NCI-H748 (cell line): ENCODE measurements around the gene C17orf58.
A peak's percentile ranks its signal among the peaks of the same experiment; 100 is the strongest.
"Not testable (repeated sequence)": the region's sequence is repeated elsewhere in the genome, so short reads cannot be mapped to it uniquely, and the experiment has no call there.

Experiments used
- DNase-seq: peaks from one replicate; lab custom pipeline; 2025; ENCODE audit not compliant: unreplicated experiment; lab: John Stamatoyannopoulos, UW

C17orf58 gene

GRCh38 chr17:67962156-67962555 lies 34.1 kb downstream of the C17orf58 start:
- not testable (repeated sequence) for DNase-seq

GRCh38 chr17:67960276-67960675 lies 36.0 kb downstream of the C17orf58 start:
- not testable (repeated sequence) for DNase-seq

- no peak for DNase-seq
These were observed 36.8 kb downstream of the C17orf58 start for GRCh38 chr17:67959510-67959909.

GRCh38 chr17:67950945-67951344 lies 45.3 kb downstream of the C17orf58 start:
- no peak for DNase-seq

GRCh38 chr17:67947325-67947813 lies 48.9 kb downstream of the C17orf58 start:
- DNase-seq: no peak

GRCh38 chr17:67946513-67946912 lies 49.8 kb downstream of the C17orf58 start:
- no peak for DNase-seq

- no peak for DNase-seq
These were observed 52.2 kb downstream of the C17orf58 start for GRCh38 chr17:67944035-67944434.

- DNase-seq: peak; percentile 10
These were observed 53.5 kb downstream of the C17orf58 start for GRCh38 chr17:67942810-67943209.
